GM12892 (cell line): ENCODE results near the gene TICAM2.

ENCODE experiments used
- POLR2A ChIP-seq: IDR thresholded peaks from 2 replicates; pipeline ENCODE4 v1.6.1; 2011; ENCODE audit warnings: low read depth, low read length, control low read depth
- POLR2AphosphoS5 ChIP-seq: IDR thresholded peaks from 2 replicates; pipeline ENCODE4 v1.6.1; 2011; ENCODE audit warnings: low read depth, low read length, control low read depth
- TAF1 ChIP-seq: IDR thresholded peaks from 2 replicates; pipeline ENCODE4 v1.6.1; 2011; ENCODE audit warnings: low read depth, mild to moderate bottlenecking, control low read depth, low read length, borderline replicate concordance

GRCh38 chr5:115648056-115648455, 45.8 kb upstream of the TICAM2 start:
- TF ChIP-seq POLR2AphosphoS5 (no peak), POLR2A (no peak), TAF1 (no peak)
